C4-2B (cell line): Measurements from ENCODE around the gene IL27RA.

Experiments used
- ZFX ChIP-seq: fragments of 450-650 bp; IDR thresholded peaks from 2 replicates; pipeline ENCODE4 v1.6.1; 2017
- TF ChIP-seq, protein P1 (sequence below): fragments of 450-650 bp; conservative IDR thresholded peaks from 2 replicates; pipeline ENCODE4 v1.5.1; 2017; ENCODE audit warnings: mild to moderate bottlenecking

DNA sequence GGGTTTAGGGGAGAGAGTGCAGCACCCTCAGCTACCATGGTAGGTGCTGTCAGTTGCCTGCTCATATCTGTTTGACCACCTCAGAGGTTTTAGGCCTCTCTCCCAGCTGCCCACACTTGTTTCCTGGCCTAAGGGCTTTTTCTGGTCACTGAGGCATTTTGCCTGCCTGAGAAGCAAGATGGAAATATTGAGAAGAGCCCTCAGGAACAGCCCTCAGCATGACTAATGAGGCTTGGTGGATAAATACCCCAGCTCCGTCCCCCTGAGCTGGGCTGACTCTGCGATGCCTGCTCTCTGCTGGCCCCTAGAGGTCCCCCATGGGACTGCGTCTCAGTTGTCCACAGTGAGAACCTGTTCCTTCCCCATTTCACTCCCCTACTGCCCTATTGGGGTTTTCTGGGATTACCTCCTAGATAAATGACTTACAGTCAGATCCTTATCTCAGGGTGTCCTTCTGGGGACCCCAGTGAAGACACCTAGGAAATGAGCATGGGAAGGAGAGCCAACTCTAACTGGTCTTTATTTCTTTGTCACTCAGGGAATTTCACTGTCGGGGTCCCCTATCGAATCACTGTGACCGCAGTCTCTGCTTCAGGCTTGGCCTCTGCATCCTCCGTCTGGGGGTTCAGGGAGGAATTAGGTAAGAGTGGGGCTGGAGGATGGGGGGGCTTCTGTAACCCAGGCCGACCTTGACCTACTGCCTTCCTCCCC is 17.0 kb downstream of the IL27RA start:
- TF ChIP-seq ZFX: no peak
- TF ChIP-seq, protein P1, sequence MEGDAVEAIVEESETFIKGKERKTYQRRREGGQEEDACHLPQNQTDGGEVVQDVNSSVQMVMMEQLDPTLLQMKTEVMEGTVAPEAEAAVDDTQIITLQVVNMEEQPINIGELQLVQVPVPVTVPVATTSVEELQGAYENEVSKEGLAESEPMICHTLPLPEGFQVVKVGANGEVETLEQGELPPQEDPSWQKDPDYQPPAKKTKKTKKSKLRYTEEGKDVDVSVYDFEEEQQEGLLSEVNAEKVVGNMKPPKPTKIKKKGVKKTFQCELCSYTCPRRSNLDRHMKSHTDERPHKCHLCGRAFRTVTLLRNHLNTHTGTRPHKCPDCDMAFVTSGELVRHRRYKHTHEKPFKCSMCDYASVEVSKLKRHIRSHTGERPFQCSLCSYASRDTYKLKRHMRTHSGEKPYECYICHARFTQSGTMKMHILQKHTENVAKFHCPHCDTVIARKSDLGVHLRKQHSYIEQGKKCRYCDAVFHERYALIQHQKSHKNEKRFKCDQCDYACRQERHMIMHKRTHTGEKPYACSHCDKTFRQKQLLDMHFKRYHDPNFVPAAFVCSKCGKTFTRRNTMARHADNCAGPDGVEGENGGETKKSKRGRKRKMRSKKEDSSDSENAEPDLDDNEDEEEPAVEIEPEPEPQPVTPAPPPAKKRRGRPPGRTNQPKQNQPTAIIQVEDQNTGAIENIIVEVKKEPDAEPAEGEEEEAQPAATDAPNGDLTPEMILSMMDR: peak; percentile 96
